WTC11 (cell line): ENCODE data around the gene LRRC30.

ENCODE experiments used
- CTCF ChIP-seq: fragments of 200-600 bp; IDR thresholded peaks from 2 replicates; pipeline ENCODE4 v1.8.0; 2022; ENCODE audit warnings: antibody characterized with exemption
- FOXP1 ChIP-seq: sonication (generic); formaldehyde crosslinking; IDR thresholded peaks from 2 replicates; pipeline ENCODE4 v1.8.0; 2022; ENCODE audit warnings: missing genetic modification reagents, mild to moderate bottlenecking, moderate library complexity, borderline replicate concordance
- MLX ChIP-seq: sonication (generic); formaldehyde crosslinking; IDR thresholded peaks from 2 replicates; pipeline ENCODE4 v1.8.1; 2023; ENCODE audit warnings: mild to moderate bottlenecking, missing genetic modification reagents, moderate library complexity
- PRDM15 ChIP-seq: sonication (generic); formaldehyde crosslinking; IDR thresholded peaks from 2 replicates; pipeline ENCODE4 v1.8.0; 2022; ENCODE audit warnings: missing genetic modification reagents
- STAT6 ChIP-seq: sonication (generic); formaldehyde crosslinking; conservative IDR thresholded peaks from 2 replicates; pipeline ENCODE4 v1.8.1; 2023; ENCODE audit warnings: mild to moderate bottlenecking, low read depth, missing genetic modification reagents, moderate library complexity
- TCF7 ChIP-seq: sonication (generic); formaldehyde crosslinking; IDR thresholded peaks from 2 replicates; pipeline ENCODE4 v1.8.0; 2022; ENCODE audit warnings: mild to moderate bottlenecking, low read depth, missing genetic modification reagents, moderate library complexity
- ZNF232 ChIP-seq: sonication (generic); formaldehyde crosslinking; IDR thresholded peaks from 2 replicates; pipeline ENCODE4 v1.8.0; 2022; ENCODE audit warnings: mild to moderate bottlenecking, missing genetic modification reagents

GRCh38 chr18:7255643-7256042, 24.8 kb downstream of the LRRC30 start:
- TF ChIP-seq PRDM15 (no peak), ZNF232 (no peak), FOXP1 (CRISPR knock-in tag) (no peak), TCF7 (CRISPR knock-in tag) (no peak), CTCF (no peak), MLX (CRISPR knock-in tag) (no peak), STAT6 (CRISPR knock-in tag) (no peak)
